ENCODE measurements around the gene RNF214.
"Not testable (repeated sequence)": the region's sequence is repeated elsewhere in the genome, so short reads cannot be mapped to it uniquely, and the experiment has no call there.

The RNF214 gene

GRCh38 chr11:117205211-117205818 lies 27.2 kb upstream of the RNF214 start:
- no CpG with 5 or more reads among the region's 11 CpGs for WGBS (ENCODE audit: extremely low coverage, insufficient coverage, insufficient read length)
- Histone ChIP-seq H2AFZ (ENCODE audit: insufficient read depth, low read length, poor library complexity) (no peak overlapping the region), H3K27me3 (ENCODE audit: insufficient read depth, low read length) (no peaks in the 10 kb centered on the region), H3K4me1 (ENCODE audit: control insufficient read depth in 1 of 2, insufficient read depth in 2 of 2, low read length in 2 of 2) (peaks cover 26 to 40% of the 10 kb centered on the region in 2 experiments), H4K91ac (ENCODE audit: low read depth, low read length) (no peak overlapping the region), H3K4me3 (ENCODE audit: low read depth, low read length) (no peak overlapping the region), H4K8ac (ENCODE audit: low read depth, low read length) (no peak overlapping the region), H3K79me1 (ENCODE audit: low read length) (peaks cover under 1% of the 10 kb centered on the region), H3K4me2 (ENCODE audit: low read length) (no peak overlapping the region), H3K4ac (ENCODE audit: low read depth, low read length) (no peak overlapping the region), H3K79me2 (ENCODE audit: control insufficient read depth, insufficient read depth, low read length, poor library complexity) (peaks cover 20% of the 10 kb centered on the region), H2BK5ac (ENCODE audit: low read depth, low read length, poor library complexity) (no peak overlapping the region), H3K14ac (ENCODE audit: low read length) (no peak overlapping the region), H3K18ac (ENCODE audit: low read length) (no peak overlapping the region), H3K27ac (ENCODE audit: low read depth, low read length) (no peak overlapping the region), H3K9ac (ENCODE audit: low read length) (no peak overlapping the region), H3K23ac (ENCODE audit: low read length) (no peak overlapping the region), H3K9me3 (ENCODE audit: insufficient read depth, low read depth, low read length) (no peaks in the 10 kb centered on the region), H3K36me3 (ENCODE audit: control insufficient read depth in 1 of 2, insufficient read depth in 2 of 2, low read length in 2 of 2) (peaks cover 44 to 49% of the 10 kb centered on the region in 2 experiments), H2AK5ac (ENCODE audit: low read length) (no peak overlapping the region), H2BK120ac (ENCODE audit: insufficient read depth, low read length, poor library complexity) (no peak overlapping the region), H2BK12ac (ENCODE audit: low read length) (no peak overlapping the region), H4K12ac (ENCODE audit: low read depth, low read length) (no peak overlapping the region)
- no peak for DNase-seq

- H3K36me3 ChIP-seq (ENCODE audit: control insufficient read depth in 1 of 2, insufficient read depth in 2 of 2, low read length in 2 of 2) = peaks cover 41 to 45% of the 10 kb centered on the region in 2 experiments
- H3K4me3 ChIP-seq (ENCODE audit: low read depth, low read length); H4K91ac ChIP-seq (ENCODE audit: low read depth, low read length); H2BK5ac ChIP-seq (ENCODE audit: low read depth, low read length, poor library complexity); H2AFZ ChIP-seq (ENCODE audit: insufficient read depth, low read length, poor library complexity); H2BK12ac ChIP-seq (ENCODE audit: low read length); H3K79me1 ChIP-seq (ENCODE audit: low read length); H4K8ac ChIP-seq (ENCODE audit: low read depth, low read length); H4K12ac ChIP-seq (ENCODE audit: low read depth, low read length); H3K23ac ChIP-seq (ENCODE audit: low read length); H2AK5ac ChIP-seq (ENCODE audit: low read length); H3K4me2 ChIP-seq (ENCODE audit: low read length); H3K9ac ChIP-seq (ENCODE audit: low read length); H2BK120ac ChIP-seq (ENCODE audit: insufficient read depth, low read length, poor library complexity); H3K9me3 ChIP-seq (ENCODE audit: insufficient read depth, low read depth, low read length); H3K18ac ChIP-seq (ENCODE audit: low read length); H3K14ac ChIP-seq (ENCODE audit: low read length); H3K4ac ChIP-seq (ENCODE audit: low read depth, low read length); H3K27me3 ChIP-seq (ENCODE audit: insufficient read depth, low read length): not testable (repeated sequence)
- WGBS (ENCODE audit: extremely low coverage, insufficient coverage, insufficient read length) = no CpG with 5 or more reads among the region's 8 CpGs
- H3K4me1 ChIP-seq (ENCODE audit: control insufficient read depth in 1 of 2, insufficient read depth in 2 of 2, low read length in 2 of 2) = peaks cover 19 to 32% of the 10 kb centered on the region in 2 experiments
- H3K27ac ChIP-seq (ENCODE audit: low read depth, low read length) = peak overlapping the region; percentile 44
- peak; percentile 72 to 73 for DNase-seq
- peaks cover 12% of the 10 kb centered on the region for H3K79me2 ChIP-seq (ENCODE audit: control insufficient read depth, insufficient read depth, low read length, poor library complexity)
These were observed 26.4 kb upstream of the RNF214 start for GRCh38 chr11:117206111-117206510.

- Histone ChIP-seq H4K91ac (ENCODE audit: low read depth, low read length) (peak overlapping the region; percentile 8), H3K4me1 (ENCODE audit: control insufficient read depth in 1 of 2, insufficient read depth in 2 of 2, low read length in 2 of 2) (peaks cover 12 to 25% of the 10 kb centered on the region in 2 experiments), H3K36me3 (ENCODE audit: control insufficient read depth in 1 of 2, insufficient read depth in 2 of 2, low read length in 2 of 2) (peaks cover 35 to 38% of the 10 kb centered on the region in 2 experiments)
- H2BK120ac ChIP-seq (ENCODE audit: insufficient read depth, low read length, poor library complexity); H3K18ac ChIP-seq (ENCODE audit: low read length); H3K9ac ChIP-seq (ENCODE audit: low read length); H3K4me3 ChIP-seq (ENCODE audit: low read depth, low read length); H4K8ac ChIP-seq (ENCODE audit: low read depth, low read length); H3K27ac ChIP-seq (ENCODE audit: low read depth, low read length); H2AK5ac ChIP-seq (ENCODE audit: low read length); H3K14ac ChIP-seq (ENCODE audit: low read length); DNase-seq; H2AFZ ChIP-seq (ENCODE audit: insufficient read depth, low read length, poor library complexity); H3K27me3 ChIP-seq (ENCODE audit: insufficient read depth, low read length); H3K4me2 ChIP-seq (ENCODE audit: low read length); H4K12ac ChIP-seq (ENCODE audit: low read depth, low read length); H2BK5ac ChIP-seq (ENCODE audit: low read depth, low read length, poor library complexity); H3K9me3 ChIP-seq (ENCODE audit: insufficient read depth, low read depth, low read length); H2BK12ac ChIP-seq (ENCODE audit: low read length); H3K79me1 ChIP-seq (ENCODE audit: low read length); H3K4ac ChIP-seq (ENCODE audit: low read depth, low read length); H3K79me2 ChIP-seq (ENCODE audit: control insufficient read depth, insufficient read depth, low read length, poor library complexity); H3K23ac ChIP-seq (ENCODE audit: low read length): not testable (repeated sequence)
- no CpG with 5 or more reads among the region's 11 CpGs for WGBS (ENCODE audit: extremely low coverage, insufficient coverage, insufficient read length)
These were observed 25.6 kb upstream of the RNF214 start for GRCh38 chr11:117206859-117207258.

GRCh38 chr11:117207481-117207880 lies 25.0 kb upstream of the RNF214 start:
- H3K27me3 ChIP-seq (ENCODE audit: insufficient read depth, low read length); H3K14ac ChIP-seq (ENCODE audit: low read length); H2AK5ac ChIP-seq (ENCODE audit: low read length); H3K79me1 ChIP-seq (ENCODE audit: low read length); H2BK12ac ChIP-seq (ENCODE audit: low read length); H3K18ac ChIP-seq (ENCODE audit: low read length); H2BK120ac ChIP-seq (ENCODE audit: insufficient read depth, low read length, poor library complexity); H3K27ac ChIP-seq (ENCODE audit: low read depth, low read length); H3K4me3 ChIP-seq (ENCODE audit: low read depth, low read length); H3K4me2 ChIP-seq (ENCODE audit: low read length); H4K8ac ChIP-seq (ENCODE audit: low read depth, low read length); H3K23ac ChIP-seq (ENCODE audit: low read length); H4K12ac ChIP-seq (ENCODE audit: low read depth, low read length); DNase-seq; H2AFZ ChIP-seq (ENCODE audit: insufficient read depth, low read length, poor library complexity); H4K91ac ChIP-seq (ENCODE audit: low read depth, low read length); H3K79me2 ChIP-seq (ENCODE audit: control insufficient read depth, insufficient read depth, low read length, poor library complexity); H3K9me3 ChIP-seq (ENCODE audit: insufficient read depth, low read depth, low read length); H3K4ac ChIP-seq (ENCODE audit: low read depth, low read length); H2BK5ac ChIP-seq (ENCODE audit: low read depth, low read length, poor library complexity); H3K9ac ChIP-seq (ENCODE audit: low read length): not testable (repeated sequence)
- WGBS (ENCODE audit: extremely low coverage, insufficient coverage, insufficient read length) = no CpG with 5 or more reads among the region's 5 CpGs
- H3K36me3 ChIP-seq (ENCODE audit: control insufficient read depth in 1 of 2, insufficient read depth in 2 of 2, low read length in 2 of 2) = peaks cover 29 to 33% of the 10 kb centered on the region in 2 experiments
- H3K4me1 ChIP-seq (ENCODE audit: control insufficient read depth in 1 of 2, insufficient read depth in 2 of 2, low read length in 2 of 2) = peaks cover 6 to 19% of the 10 kb centered on the region in 2 experiments
